A549 (cell line): ENCODE results near the gene AKAP14. TPM values are rescaled to one million over a fixed set of nuclear protein-coding genes. Genes with fewer than 3 reads are reported as not detected.

Source experiments
- ATAC-seq, 2 experiments: fragments of 200-7000 bp in 1 of 2; fragments of >200 bp in 1 of 2; cut with Nextera tagmentation in 1 of 2; cut with Tn5 transposase in 1 of 2; 3 replicates each; pipeline versions ENCODE4 v1.8.0 to v1.9.1; 2018 to 2020; ENCODE audit warnings: mild to moderate bottlenecking in 1 of 2, moderate library complexity in 1 of 2
- CTCF ChIA-PET: fragments of 300-600 bp; sonication (Branson Sonifier 250); formaldehyde crosslinking; extraction: SDS; loops from one replicate; lab custom pipeline; 2021; ENCODE audit warnings: antibody characterized with exemption, inconsistent platforms; lab: Yijun Ruan, JAX
- POLR2A ChIA-PET: fragments of 350-600 bp; formaldehyde crosslinking; extraction: SDS; loops from one replicate; lab custom pipeline; 2021; ENCODE audit warnings: antibody characterized with exemption, inconsistent platforms; lab: Yijun Ruan, JAX
- DNase-seq, 2 experiments: peaks; one replicate each; pipeline versions ENCODE4 v3.0.0 to v3.0.0-alpha.2; 2011 to 2016; ENCODE audit warnings: low read depth in 1 of 2, low spot score in 1 of 2
- FAIRE-seq: peaks from 2 replicates; lab custom pipeline; 2011; peaks lifted over from hg19 to GRCh38; lab: Jason Lieb, UNC
- H3K27ac ChIP-seq, 2 experiments: fragments of >200 bp; sonication (Bioruptor Twin); formaldehyde crosslinking; 3 replicates each; pipeline ENCODE4 v1.5.1; 2016 to 2017
- H3K4me1 ChIP-seq: fragments of >200 bp; sonication (Bioruptor Twin); formaldehyde crosslinking; 3 replicates; pipeline ENCODE4 v1.6.1; 2016
- H3K4me2 ChIP-seq: fragments of >200 bp; sonication (Bioruptor Twin); formaldehyde crosslinking; 3 replicates; pipeline ENCODE4 v1.6.1; 2016
- H3K4me3 ChIP-seq: fragments of >200 bp; sonication (Bioruptor Twin); formaldehyde crosslinking; 3 replicates; pipeline ENCODE4 v1.5.1; 2016
- H3K9me3 ChIP-seq: fragments of >200 bp; sonication (Bioruptor Twin); formaldehyde crosslinking; 3 replicates; pipeline ENCODE4 v1.6.1; 2016
- CBX8 ChIP-seq: fragments of 200-600 bp; sonication (generic); IDR thresholded peaks from 2 replicates; pipeline ENCODE4 v1.6.1; 2016
- CEBPB ChIP-seq, 2 experiments: fragments of >200 bp in 1 of 2; sonication (Bioruptor Twin) in 1 of 2; formaldehyde crosslinking in 1 of 2; IDR thresholded peaks; 2 replicates each; pipeline ENCODE4 v1.6.1; 2012 to 2016
- EHMT2 ChIP-seq: fragments of 200-600 bp; sonication (generic); IDR thresholded peaks from 2 replicates; pipeline ENCODE4 v1.6.1; 2016; ENCODE audit warnings: antibody characterized with exemption, low read depth, mild to moderate bottlenecking, moderate library complexity
- GATA3 ChIP-seq: IDR thresholded peaks from 2 replicates; pipeline ENCODE4 v1.6.1; 2012; ENCODE audit warnings: borderline replicate concordance
- HDAC2 ChIP-seq: fragments of 200-600 bp; sonication (generic); IDR thresholded peaks from 2 replicates; pipeline ENCODE4 v1.6.1; 2016
- HEYL ChIP-seq: fragments of 250-450 bp; sonication (Bioruptor Pico); IDR thresholded peaks from 2 replicates; pipeline ENCODE4 v1.8.0; 2021; ENCODE audit warnings: mild to moderate bottlenecking, moderate library complexity
- JUN ChIP-seq, 2 experiments: fragments of >200 bp; sonication (Bioruptor Twin); formaldehyde crosslinking; IDR thresholded peaks; 2 replicates in 1 of 2; 3 replicates in 1 of 2; pipeline ENCODE4 v1.6.1; 2016 to 2017
- KDM1A ChIP-seq: fragments of 200-600 bp; sonication (generic); IDR thresholded peaks from 2 replicates; pipeline ENCODE4 v1.6.1; 2016; ENCODE audit warnings: low read depth, mild to moderate bottlenecking
- KDM5A ChIP-seq: fragments of 200-600 bp; sonication (generic); IDR thresholded peaks from 2 replicates; pipeline ENCODE4 v1.6.1; 2016; ENCODE audit warnings: antibody characterized with exemption, mild to moderate bottlenecking
- MAX ChIP-seq: IDR thresholded peaks from 2 replicates; pipeline ENCODE4 v1.6.1; 2012
- MAZ ChIP-seq: fragments of 150-350 bp; IDR thresholded peaks from 2 replicates; pipeline ENCODE4 v1.6.1; 2014; ENCODE audit warnings: antibody characterized with exemption, low read depth, low read length, borderline replicate concordance
- PBX3 ChIP-seq: IDR thresholded peaks from 2 replicates; pipeline ENCODE4 v1.6.1; 2012
- PHF8 ChIP-seq: fragments of 200-600 bp; sonication (generic); IDR thresholded peaks from 2 replicates; pipeline ENCODE4 v1.6.1; 2016; ENCODE audit warnings: low read depth, mild to moderate bottlenecking, antibody characterized with exemption, moderate library complexity, borderline replicate concordance
- POLR2A ChIP-seq: IDR thresholded peaks from 2 replicates; pipeline ENCODE4 v1.6.1; 2012; ENCODE audit warnings: mild to moderate bottlenecking, low read length
- POLR2AphosphoS2 ChIP-seq: conservative IDR thresholded peaks from 2 replicates; pipeline ENCODE4 v1.6.1; 2012; ENCODE audit warnings: low read length, improper control_type of control experiment, inconsistent platforms
- RAD21 ChIP-seq, 2 experiments: fragments of >200 bp in 1 of 2; sonication (Bioruptor Twin) in 1 of 2; formaldehyde crosslinking in 1 of 2; IDR thresholded peaks in 1 of 2; conservative IDR thresholded peaks in 1 of 2; 2 replicates in 1 of 2; 3 replicates in 1 of 2; pipeline ENCODE4 v1.6.1; 2012 to 2018; ENCODE audit warnings: inconsistent platforms in 1 of 2
- SREBF2 ChIP-seq: fragments of 450-650 bp; IDR thresholded peaks from 2 replicates; pipeline ENCODE4 v1.6.1; 2014; ENCODE audit warnings: mild to moderate bottlenecking, moderate library complexity
- WGBS: methylation state at CpG from one replicate; pipeline ENCODE4 v1.1.6; 2017; ENCODE audit errors: missing lambda C conversion rate; 5-methylcytosine and 5-hydroxymethylcytosine counted together
- polyA plus RNA-seq, 4 experiments: library from polyadenylated mRNA; depleted of rRNA in 3 of 4; stranded (reverse); fragments of >200 nt; fragmentation: RNase III in 1 of 4; extraction: RNeasy Plus Mini Kit Qiagen cat#74134 plus additional on column Dnase treatment in 1 of 4; gene quantifications; 2 replicates in 3 of 4; 3 replicates in 1 of 4; pipeline ENCODE4 v1.2.3, GENCODE V29; 2011 to 2017
- TF ChIP-seq, protein P1 (sequence below): IDR thresholded peaks from 2 replicates; pipeline ENCODE4 v1.6.1; 2012; ENCODE audit warnings: low read depth, borderline replicate concordance
- TF ChIP-seq, protein P2 (sequence below): fragments of >200 bp; sonication (Bioruptor Twin); formaldehyde crosslinking; IDR thresholded peaks from 3 replicates; pipeline ENCODE4 v1.5.1; 2016
- TF ChIP-seq, protein P3 (sequence below): fragments of >200 bp; sonication (Bioruptor Twin); formaldehyde crosslinking; IDR thresholded peaks from 2 replicates; pipeline ENCODE4 v1.6.1; 2016

Gene AKAP14
- polyA plus RNA-seq, 2 of the 4 experiments (the other 2 are of a cell fraction), result not detected

DNA sequence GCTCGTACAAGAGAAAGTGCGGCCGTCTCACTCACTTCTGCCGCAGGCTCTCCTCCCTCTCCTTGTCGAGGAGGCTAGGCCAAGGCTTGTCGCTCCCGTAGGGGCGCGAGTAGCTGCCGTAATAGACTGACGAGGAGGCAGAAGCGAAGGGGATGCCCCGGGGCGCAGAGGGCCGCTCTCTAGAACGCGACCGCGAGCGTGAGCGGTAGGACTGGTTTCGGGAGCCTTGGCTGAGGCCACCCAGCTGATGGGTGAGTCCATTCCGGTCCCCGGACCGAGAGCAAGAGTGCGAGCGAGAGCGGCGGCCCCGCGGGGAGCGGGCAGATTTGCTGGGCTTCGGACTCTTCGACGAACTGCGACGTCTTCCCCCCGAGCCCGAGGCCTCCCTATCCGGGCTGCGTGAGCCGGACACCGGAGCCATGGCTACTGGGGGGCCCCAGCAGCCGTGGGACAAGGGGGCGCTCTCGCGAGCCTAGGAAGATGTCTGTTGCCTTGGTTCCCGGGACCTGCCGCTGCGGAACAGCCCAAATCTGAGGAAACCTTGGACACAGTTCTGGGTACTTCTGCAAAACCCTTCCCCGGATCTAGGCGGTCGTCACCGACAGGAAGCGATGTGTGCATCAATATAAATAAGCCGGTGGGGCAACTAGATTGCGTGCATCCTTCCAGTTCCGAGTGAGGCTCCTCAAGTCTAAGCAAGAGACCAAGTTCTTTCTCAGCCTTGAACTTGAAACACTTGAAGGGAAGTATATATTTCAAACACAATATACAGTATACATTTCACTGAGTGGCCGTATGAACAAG, 47.7 kb downstream of the AKAP14 start, which contains the start of gene NKAP (continued):
- TF ChIP-seq, protein P1, sequence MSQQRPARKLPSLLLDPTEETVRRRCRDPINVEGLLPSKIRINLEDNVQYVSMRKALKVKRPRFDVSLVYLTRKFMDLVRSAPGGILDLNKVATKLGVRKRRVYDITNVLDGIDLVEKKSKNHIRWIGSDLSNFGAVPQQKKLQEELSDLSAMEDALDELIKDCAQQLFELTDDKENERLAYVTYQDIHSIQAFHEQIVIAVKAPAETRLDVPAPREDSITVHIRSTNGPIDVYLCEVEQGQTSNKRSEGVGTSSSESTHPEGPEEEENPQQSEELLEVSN, result peak; percentile 68; the same call in 1 of the 2 replicates
- TF ChIP-seq JUN (IDR thresholded peaks at IDR 0.05) (peak; percentile 47 to 79; a peak in 4 of 5 replicates), CEBPB (IDR thresholded peaks at IDR 0.05) (peak in 1 of 2 experiments; percentile 39; a peak in 1 of 4 replicates), KDM5A (peak; percentile 72), KDM1A (no peak), POLR2A (peak; percentile 65), EHMT2 (peak; percentile 71), PHF8 (peak; percentile 65; the same call in 1 of the 2 replicates), PBX3 (no peak)
- TF ChIP-seq, protein P2, sequence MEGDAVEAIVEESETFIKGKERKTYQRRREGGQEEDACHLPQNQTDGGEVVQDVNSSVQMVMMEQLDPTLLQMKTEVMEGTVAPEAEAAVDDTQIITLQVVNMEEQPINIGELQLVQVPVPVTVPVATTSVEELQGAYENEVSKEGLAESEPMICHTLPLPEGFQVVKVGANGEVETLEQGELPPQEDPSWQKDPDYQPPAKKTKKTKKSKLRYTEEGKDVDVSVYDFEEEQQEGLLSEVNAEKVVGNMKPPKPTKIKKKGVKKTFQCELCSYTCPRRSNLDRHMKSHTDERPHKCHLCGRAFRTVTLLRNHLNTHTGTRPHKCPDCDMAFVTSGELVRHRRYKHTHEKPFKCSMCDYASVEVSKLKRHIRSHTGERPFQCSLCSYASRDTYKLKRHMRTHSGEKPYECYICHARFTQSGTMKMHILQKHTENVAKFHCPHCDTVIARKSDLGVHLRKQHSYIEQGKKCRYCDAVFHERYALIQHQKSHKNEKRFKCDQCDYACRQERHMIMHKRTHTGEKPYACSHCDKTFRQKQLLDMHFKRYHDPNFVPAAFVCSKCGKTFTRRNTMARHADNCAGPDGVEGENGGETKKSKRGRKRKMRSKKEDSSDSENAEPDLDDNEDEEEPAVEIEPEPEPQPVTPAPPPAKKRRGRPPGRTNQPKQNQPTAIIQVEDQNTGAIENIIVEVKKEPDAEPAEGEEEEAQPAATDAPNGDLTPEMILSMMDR, result peak; percentile 30; the same call in 2 of the 3 replicates
- TF ChIP-seq, protein P3, sequence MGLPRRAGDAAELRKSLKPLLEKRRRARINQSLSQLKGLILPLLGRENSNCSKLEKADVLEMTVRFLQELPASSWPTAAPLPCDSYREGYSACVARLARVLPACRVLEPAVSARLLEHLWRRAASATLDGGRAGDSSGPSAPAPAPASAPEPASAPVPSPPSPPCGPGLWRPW, result no peak

DNA sequence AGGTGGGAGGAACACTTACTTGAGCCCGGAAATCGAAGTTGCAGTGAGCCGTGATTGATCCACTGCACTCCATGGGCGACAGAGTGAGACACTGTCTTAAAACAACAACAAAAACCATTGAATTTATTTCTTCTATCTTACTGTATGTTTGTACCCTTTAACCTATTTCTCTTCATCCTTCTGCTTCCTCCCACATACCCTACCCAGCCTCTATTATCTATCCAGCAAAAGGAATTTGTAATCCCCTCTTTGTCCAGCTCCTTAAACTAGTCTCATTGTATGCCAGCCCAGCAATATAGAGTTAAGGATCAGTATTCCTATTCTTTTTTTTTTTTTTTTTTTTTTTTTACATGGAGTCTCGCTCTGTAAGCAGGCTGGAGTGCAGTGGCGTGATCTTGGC, 49.8 kb downstream of the AKAP14 start:
- no peak overlapping the region for H3K27ac ChIP-seq
- no peak for DNase-seq
- no peaks in the 10 kb centered on the region for H3K9me3 ChIP-seq
- peaks cover 10% of the 10 kb centered on the region; the same call in 2 of the 3 replicates for H3K4me1 ChIP-seq
- 81% methylated on average over 5 of the region's 6 CpGs for WGBS
- ChIA-PET POLR2A (no interaction called here), CTCF (no interaction called here)
- FAIRE-seq, result no peak
- H3K4me3 ChIP-seq, result no peak overlapping the region
- TF ChIP-seq HDAC2, result no peak
- TF ChIP-seq, all 56 proteins: peak for 0
- ATAC-seq, result no peak
- no peak overlapping the region for H3K4me2 ChIP-seq

DNA sequence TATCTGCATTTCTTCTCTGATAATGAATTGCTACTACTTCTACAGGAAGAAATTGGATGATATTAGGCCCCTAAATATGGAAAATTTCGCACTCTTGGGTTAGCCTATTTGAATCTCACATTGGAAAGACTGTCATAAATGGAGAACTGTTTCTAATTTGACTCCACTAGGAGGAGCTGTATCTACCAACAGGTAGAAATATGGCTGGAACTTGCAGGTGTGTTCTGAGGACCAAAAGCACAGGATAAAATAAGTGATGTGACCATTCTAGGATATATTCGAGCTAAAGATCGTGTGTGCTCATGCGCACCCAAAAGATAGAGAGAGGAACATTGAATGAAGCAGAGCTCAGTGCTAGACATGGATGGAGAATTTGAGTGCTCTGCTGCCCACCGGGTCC, 52.7 kb downstream of the AKAP14 start:
- Histone ChIP-seq H3K27ac (no peak overlapping the region), H3K4me2 (no peak overlapping the region), H3K4me3 (no peak overlapping the region), H3K4me1 (no peaks in the 10 kb centered on the region), H3K9me3 (no peaks in the 10 kb centered on the region)
- DNase-seq (no peak), ATAC-seq (no peak), FAIRE-seq (no peak)
- ChIA-PET CTCF (interaction anchor here (0.6 to 1.2 kb wide), 3 partner anchors 60 to 533 kb away, joined by 3 read pairs; no protein-coding TSS in a partner anchor), POLR2A (no interaction called here)
- TF ChIP-seq KDM1A, result no peak
- TF ChIP-seq, protein P2, result peak; percentile 25; the same call in 2 of the 3 replicates
- WGBS, result 42% methylated on average over 5 of the region's 5 CpGs

- no peak for FAIRE-seq
- ATAC-seq, result no peak
- ChIA-PET POLR2A (no interaction called here), CTCF (no interaction called here)
- Histone ChIP-seq H3K27ac (no peak overlapping the region), H3K4me1 (no peaks in the 10 kb centered on the region), H3K9me3 (no peaks in the 10 kb centered on the region), H3K4me2 (no peak overlapping the region), H3K4me3 (no peak overlapping the region)
- no peak for DNase-seq
- WGBS, result 30% methylated on average over 3 of the region's 3 CpGs
- TF ChIP-seq SREBF2 (no peak), CBX8 (no peak), MAZ (no peak), MAX (no peak), RAD21 (conservative IDR thresholded peaks at IDR 0.05 in 1 of 2, IDR thresholded peaks at IDR 0.05 in 1 of 2) (no peak), EHMT2 (no peak), POLR2AphosphoS2 (no peak), HEYL (CRISPR knock-in tag) (no peak), GATA3 (no peak)
These were observed 58.7 kb downstream of the AKAP14 start for GRCh38 chrX:119954374-119954773.
